ENCODE results near the gene ERCC6L2. TPM values are rescaled to one million over a fixed set of nuclear protein-coding genes. Genes with fewer than 3 reads are reported as not detected.

Gene ERCC6L2
- polyA plus RNA-seq, 4 donors: 42.9 to 48.4 (median 45.4) TPM

DNA sequence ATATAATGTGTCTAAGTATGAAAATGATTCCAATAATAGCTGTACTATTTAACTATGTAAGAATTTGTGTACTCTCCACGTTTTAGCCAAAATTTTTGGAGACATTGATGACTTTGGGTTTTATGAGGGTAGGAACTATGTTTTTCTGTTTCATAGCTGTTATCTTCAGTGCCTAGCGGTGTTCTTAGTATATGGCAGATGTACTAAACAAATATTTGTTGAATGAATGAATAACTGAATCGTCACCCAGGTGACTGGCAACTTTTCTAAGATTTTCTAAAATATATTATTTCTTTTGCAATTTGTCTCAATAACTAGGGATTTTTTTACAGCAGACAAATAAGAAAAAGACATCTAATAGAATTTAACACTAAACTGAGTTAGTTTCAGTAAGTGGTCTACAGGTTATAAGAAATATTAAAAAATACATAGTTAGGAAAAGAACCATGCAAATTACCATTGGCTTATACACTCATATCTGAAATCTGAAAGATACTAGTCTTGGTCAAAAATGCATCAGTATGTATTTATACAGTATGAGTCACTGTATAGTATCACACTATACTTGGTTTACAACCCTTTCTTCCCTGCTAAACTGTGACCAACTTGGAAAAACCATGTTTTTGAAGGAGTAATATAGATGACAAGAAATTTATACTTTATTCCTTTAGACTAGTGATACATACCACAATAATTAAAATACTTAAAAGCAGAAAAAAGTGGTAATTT lies 10.5 kb upstream of the ERCC6L2 start:
- DNase-seq (ENCODE audit: low read depth in 4 of 4, low spot score in 2 of 4): no peak

DNA sequence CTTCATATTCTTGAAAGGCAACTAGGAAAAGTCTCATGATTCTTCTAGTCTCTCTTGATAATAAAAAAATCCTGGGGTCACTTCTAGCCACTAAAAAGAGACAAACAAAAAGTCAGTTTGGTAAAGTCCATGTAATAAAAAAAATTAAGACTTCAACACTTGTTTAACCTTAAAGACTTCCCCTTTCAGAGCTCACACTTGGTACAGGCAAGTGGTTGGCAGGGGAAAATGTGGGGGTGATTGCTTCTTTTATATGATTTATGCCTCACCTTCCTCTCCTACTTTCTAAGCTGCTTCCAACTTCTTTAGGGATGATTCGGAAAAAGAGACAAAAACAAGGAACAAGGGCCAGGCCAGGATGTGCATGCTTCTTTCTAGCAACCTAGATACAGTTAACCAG lies 5.1 kb upstream of the ERCC6L2 start:
- DNase-seq (ENCODE audit: low read depth in 4 of 4, low spot score in 2 of 4): no peak

DNA sequence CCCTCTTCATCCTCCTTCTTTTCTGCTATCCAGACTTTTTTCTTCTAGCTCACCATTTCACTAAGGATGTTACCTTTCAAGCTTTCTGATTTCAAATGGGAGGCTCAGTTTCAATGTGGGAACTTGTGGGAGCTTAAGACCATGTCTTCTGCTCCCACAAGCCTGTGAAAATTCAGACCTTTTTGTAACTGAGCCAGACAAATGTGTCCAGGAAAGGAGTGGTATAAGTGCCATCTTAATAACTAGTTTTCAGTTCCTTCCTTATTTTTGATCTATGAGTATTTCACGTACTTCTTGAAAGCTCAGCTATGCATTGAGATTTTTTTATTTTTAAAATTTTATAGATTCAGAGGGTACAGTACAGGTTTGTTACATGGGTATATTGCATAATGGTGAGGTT lies 4.6 kb upstream of the ERCC6L2 start:
- DNase-seq (ENCODE audit: low read depth in 4 of 4, low spot score in 2 of 4): no peak

DNA sequence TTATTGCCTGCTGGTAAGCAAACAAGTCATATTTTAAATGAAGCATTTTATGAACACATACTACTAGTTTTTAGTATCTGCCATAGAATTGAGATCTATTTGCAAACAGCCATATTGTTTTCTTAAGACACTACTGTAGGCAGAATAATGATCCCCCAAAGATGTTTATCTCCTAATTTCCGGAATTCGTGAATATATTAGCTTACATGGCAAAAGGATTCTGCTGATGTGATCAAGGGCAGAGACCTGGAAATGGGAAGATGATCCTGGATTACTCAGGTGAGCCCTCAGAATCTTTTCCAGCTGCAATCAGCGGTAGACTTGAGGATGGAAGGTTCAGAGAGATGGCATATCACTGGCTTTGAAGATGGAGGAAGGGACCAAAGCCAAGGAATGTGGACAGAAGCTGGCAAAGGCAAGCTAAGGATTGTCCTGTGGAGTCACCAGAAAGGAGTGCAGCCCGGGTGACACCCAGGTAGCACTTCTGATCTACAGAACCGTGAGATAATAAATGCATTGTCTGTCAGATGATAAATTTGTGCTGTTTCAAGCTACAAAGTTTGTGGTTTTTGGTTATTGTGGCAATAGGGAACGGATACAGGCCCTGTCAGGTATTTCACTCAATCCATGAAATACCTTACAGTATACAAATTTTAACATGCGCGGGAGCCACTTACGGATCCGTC lies 1.0 kb upstream of the ERCC6L2 start:
- no peak for DNase-seq (ENCODE audit: low read depth in 4 of 4, low spot score in 2 of 4)

DNA sequence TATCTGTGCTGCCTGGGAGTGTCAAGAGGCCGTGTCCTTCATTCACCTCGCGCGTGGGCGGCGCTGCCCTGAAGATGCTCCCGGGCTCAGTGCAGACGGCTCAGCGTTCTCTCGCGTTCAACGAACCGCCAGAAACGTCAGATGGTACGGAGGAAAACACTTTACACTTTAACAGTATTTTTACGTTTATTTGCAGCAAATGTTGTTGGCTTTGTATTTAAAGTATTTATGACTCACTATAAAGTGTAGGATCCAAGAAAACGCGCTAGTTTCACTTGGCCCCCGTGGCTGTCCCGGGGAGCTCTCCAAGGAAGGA lies 544 bp upstream of the ERCC6L2 start:
- DNase-seq (ENCODE audit: low read depth in 4 of 4, low spot score in 2 of 4): peak in 1 of 4 donors; percentile 47

DNA sequence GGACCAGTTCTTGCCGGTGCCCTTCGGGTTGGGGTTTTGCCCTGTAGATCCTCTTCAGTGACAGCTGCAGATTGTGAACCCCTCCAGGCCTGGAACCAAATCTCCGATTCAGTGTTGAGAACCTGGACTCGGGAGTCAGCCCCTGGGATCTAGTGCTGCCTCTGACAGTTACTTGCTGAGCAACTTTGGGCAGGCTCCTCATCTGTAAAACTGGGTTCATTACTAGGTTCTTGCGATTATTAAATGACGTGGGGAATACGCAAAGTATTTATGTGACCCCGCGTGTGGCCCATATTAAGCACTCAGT lies 600 bp downstream of the ERCC6L2 start:
- no peak for DNase-seq (ENCODE audit: low read depth in 4 of 4, low spot score in 2 of 4)

DNA sequence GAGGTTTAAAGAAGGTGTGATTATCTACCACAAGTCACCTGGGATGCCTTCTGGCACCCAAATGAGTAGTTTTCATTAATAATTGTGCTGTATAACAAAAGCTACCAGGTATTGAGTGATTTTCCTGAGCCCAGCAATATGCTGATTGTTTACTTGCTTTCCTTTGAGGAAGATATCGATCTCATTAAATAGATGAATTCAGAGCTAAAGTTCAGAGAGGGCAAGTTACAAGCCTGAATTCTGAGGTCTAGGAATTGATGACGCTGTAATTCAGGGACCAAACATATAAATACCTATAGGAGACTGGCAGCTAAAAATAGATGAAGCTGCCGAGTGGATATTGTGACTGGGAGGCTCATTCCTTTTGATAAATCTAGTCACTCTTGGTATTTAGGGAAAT lies 1.1 kb downstream of the ERCC6L2 start:
- no peak for DNase-seq (ENCODE audit: low read depth in 4 of 4, low spot score in 2 of 4)

DNA sequence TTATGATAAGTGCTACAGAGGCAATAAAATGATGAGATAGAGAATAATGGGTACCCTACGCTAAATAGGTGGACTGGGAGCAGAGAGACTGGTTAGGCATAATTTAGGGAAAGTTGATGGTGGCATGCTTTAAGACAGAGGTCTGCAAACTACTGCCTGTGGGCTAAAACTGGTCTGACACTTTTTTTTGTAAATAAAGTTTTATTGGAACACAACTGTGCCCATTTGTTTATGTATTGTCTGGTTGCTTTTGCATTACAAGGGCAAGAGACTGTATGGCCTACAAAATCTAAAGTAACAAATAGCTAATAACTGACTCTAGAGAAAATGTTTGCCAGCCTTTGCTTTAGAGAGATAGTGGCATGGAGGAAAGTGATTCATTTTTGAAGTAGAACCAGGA lies 2.5 kb downstream of the ERCC6L2 start:
- DNase-seq (ENCODE audit: low read depth in 4 of 4, low spot score in 2 of 4): no peak

DNA sequence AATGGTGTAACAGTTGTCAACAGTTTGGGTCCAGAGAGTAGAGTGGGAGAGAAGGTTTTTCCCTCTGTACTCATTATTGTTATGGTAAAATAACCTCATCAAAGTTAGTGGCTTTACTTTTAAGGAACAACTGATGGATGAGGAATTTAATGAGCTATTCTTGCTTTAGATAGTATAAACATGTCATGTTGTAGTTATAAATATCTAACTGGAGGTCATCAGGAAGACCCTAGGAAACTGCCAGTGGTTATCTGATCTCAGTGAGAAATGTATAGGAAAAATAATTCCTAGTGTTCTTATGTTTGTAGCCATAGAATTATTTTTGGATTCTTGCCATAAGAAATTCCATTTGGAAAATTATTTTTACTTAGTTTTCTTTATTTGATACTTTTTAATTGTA lies 4.1 kb downstream of the ERCC6L2 start:
- no peak for DNase-seq (ENCODE audit: low read depth in 4 of 4, low spot score in 2 of 4)

DNA sequence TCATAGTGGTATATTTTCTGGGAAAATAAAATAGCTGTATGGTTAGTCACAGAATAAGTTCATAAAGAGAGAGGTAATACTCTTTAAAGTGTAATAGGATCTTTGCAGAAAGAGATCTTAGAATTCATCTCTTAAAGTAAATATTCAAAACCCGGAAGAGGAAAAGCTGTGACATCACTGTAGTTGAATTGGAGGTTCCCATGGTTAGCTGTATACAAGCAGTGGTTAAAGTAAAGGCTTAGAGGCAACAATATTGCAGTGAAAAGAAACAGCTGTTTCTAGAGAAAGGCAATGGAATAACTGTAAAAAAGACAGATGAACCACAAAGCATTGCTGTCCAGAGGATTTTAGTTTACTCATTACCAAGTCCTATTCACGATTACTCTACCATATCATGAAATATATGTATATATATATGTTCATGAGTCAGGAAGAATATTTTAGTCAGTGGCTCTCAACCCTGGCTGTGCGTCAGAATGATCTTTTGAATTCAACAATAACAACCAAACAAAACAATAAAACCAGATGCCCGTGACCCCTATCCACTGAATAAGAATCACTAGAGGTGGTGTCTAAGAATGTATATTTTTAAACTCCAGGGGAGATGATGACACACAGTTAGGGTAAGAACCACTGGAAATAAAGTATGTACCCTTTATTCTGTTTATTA lies 4.7 kb downstream of the ERCC6L2 start:
- peak in 1 of 4 donors; percentile 62 for DNase-seq (ENCODE audit: low read depth in 4 of 4, low spot score in 2 of 4)

DNA sequence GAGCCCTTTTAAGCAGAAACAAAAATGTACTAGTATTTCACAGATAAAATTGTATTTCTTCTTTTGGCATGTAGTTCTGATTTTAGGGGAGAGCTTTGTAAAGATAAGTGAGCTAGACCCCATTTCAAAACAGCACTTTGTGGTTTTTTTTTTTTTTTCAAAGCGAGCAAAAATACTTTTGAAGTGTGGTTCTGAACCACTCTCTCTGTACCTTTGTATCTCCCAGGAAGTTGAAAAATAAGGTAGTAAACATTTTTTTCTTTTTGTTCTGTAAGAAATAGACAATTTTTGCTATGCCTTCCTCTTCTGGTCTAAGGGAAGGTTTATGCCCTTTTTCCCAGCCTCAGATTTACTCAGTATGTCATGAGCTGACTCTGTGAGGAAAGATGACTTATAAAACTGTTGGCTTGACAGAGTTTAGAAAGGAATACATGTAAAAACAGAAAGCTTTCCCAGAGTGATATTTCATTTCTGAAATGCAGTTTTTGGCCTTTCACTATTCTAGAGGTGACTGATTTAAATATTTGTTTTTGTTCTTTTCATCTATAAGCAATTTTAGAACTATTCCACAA lies 12.5 kb downstream of the ERCC6L2 start:
- no peak for DNase-seq (ENCODE audit: low read depth in 4 of 4, low spot score in 2 of 4)

DNA sequence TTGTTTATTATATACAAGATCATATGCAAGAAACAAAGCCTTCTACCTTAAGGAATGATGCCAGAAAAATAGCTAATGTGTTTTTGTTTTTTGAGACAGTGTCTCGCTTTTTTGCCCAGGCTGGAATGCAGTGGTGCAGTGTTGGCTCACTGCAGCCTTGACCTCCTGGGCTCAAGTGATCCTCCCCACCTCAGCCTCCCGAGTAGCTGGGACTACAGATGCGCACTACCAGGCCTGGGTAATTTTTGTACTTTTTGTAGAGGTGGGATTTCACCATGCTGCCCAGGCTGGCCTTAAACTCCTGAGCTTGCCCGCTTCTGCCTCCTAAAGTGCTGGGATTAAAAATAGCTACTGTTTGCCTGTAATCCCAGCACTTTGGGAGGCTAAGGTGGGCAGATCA lies 15.1 kb downstream of the ERCC6L2 start:
- DNase-seq (ENCODE audit: low read depth in 4 of 4, low spot score in 2 of 4): no peak

DNA sequence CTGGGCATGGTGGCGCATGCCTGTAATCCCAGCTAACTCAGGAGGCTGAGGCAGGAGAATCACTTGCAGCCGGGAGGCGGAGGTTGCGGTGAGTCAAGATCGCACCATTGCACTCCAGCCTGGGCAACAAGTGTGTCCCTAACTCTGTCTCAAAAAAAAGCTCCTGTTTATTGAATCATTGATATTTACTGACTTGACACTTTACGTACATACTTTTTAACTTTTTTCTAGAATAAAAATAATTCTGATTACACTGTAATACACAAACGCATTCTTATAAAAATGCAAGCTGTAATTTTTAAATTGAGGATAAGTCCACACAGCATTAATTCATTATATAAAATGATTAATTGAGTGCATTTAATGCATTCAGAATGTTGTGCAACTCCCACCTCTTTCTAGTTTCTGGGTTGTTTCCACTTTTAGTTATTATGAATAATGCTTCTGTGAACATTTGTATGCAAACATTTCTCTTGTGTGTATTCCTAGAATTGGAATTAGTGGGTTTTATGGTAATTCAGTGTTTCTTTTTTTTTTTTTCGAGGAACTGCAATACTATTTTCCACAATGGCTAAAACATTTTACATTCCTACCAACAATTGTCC lies 15.7 kb downstream of the ERCC6L2 start:
- DNase-seq (ENCODE audit: low read depth in 4 of 4, low spot score in 2 of 4): no peak

DNA sequence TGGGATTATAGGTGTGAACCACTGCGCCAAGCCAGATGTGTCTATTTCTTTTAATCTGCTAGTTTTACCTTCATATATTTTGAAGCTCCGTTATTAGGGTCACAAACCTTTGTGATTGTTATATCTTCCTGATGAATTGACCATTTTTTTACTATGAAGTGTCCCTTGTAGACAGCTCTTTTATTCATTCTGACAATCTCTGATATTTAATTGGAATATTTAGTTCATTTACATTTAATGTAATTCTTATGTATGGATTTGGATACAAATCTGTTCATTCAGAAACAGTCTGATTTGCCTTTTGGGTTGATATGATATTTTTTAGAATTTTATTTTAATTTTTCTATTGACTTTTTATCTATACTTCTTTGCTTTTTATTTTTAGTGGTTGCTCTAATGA lies 17.2 kb downstream of the ERCC6L2 start:
- no peak for DNase-seq (ENCODE audit: low read depth in 4 of 4, low spot score in 2 of 4)

DNA sequence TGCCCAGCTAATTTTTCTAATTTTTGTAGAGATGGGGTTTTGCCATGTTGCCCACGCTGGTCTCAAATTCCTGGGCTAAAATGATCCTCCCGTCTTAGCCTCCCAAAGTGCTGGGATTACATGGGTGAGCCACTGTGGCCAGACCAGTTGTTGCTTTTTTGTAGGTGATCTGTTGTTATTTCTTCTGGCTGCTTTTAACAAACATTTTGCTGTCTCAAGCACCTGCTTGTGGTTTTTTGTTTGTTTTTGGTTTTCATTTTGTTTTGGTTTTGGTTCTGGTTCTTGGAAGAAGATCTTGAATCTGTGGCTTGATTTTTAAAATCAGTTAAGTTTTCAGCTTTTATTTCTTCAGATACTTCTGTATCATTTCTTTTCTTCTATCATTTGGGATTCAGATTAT lies 21.1 kb downstream of the ERCC6L2 start:
- DNase-seq (ENCODE audit: low read depth in 4 of 4, low spot score in 2 of 4): no peak

DNA sequence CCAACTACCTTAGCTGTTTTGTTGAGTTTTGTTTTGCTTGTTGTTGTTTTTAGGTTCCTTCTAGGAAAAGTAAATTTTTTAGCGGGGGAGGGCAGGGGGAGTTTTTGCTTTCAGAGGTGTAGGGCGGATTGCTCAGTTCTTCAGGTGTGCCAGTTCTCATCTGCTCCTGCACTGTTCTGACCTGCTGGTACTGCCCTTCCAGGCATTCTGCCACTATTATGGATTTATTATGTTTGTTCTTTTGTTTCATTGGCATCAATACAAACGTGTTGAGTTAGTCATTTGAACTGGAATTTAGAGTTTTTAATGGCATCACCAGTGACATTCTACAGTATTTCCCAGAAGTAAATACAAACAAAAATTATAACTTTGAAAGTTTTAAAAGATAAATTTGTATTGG lies 26.0 kb downstream of the ERCC6L2 start:
- DNase-seq (ENCODE audit: low read depth in 4 of 4, low spot score in 2 of 4): no peak

DNA sequence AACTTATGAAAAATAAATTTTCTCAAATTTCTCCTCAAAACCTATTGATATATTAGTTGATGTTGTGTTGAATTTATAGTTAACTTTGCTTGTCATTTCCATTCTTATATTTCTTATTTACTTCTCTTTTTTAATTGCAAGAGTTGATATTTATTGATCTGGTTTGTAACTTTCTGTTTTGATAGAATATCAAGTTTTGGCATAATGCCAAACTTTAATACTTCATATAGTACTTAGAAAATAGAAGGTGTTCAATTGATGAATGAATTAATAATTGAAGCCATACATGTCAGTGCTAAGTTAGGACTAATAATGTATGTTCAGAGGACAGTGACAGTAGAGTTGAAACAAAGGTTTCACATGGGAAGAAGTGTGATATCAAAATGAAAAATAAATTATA lies 27.9 kb downstream of the ERCC6L2 start:
- no peak for DNase-seq (ENCODE audit: low read depth in 4 of 4, low spot score in 2 of 4)

DNA sequence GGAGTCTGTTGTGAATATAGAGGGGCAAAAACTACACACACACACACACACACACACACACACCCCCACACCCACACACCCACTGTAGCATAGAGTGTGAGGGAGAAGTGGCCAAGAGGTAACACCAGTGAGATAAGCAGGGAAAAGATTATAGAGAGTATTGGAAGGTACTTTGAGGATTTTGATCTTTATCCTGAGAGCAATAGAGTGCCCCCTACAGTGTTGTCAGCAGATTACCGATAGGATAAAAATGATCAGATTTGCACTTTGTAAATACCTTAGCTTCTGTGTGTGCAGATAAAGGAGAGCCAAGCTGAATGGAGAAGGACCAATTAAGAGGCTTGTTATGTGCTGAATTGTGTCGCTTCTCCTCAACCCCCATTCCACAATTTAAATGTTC lies 32.3 kb downstream of the ERCC6L2 start:
- no peak for DNase-seq (ENCODE audit: low read depth in 4 of 4, low spot score in 2 of 4)

DNA sequence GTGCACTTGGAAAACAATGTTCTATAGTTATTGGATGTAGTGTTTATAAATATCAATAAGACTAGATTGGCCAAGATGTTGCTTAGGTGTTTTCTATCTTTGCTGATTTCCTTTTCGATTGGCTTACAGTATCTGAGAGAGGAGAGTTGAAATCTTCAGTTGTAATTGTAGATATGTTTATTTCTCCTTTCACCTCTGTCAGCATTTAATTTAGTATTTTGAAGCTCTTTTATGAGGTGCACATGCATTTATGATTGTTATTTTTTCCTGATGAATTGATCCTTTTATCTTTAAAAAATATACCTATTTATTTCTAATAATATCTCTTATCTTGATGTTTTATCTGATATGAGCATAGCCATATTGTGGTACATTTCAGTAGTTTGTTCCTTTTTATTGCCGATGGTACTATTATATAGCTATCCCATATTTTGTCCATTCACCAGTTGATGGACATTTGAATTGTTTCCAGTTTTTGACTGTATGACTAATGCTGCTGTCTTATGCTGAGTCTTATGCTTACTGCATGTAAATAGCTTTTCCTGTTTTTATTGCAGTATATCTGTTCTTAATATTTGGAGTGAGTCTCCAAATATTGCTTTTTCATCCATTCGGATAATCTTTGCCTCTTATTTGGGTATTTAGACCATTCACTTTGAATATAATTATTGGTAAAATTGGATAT lies 34.7 kb downstream of the ERCC6L2 start:
- no peak for DNase-seq (ENCODE audit: low read depth in 4 of 4, low spot score in 2 of 4)

DNA sequence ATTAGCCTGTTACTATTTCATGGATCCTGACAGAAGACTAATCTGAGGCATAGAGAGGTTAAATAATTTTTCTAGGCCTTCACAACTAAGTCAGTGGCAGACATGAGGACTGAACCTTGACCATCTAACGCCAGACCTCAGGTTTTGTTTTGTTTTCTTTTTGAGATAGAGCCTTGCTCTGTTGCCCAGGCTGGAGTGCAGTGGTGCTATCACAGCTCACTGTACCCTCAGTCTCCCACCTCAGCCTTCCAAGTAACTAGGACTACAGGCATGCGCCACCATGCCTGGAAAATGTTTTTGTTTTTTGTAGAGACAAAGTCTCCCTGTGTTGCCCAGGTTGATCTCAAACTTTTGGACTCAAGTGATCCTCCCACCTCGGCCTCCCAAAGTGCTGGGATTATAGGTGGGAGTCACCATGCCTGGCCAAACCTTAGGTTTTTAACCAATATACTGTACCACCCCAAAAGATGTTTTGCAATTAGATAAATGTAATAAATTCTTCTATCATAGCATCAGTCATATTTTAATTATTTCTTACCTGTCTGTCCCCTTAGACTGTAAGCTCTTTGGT lies 35.4 kb downstream of the ERCC6L2 start:
- DNase-seq (ENCODE audit: low read depth in 4 of 4, low spot score in 2 of 4): no peak

DNA sequence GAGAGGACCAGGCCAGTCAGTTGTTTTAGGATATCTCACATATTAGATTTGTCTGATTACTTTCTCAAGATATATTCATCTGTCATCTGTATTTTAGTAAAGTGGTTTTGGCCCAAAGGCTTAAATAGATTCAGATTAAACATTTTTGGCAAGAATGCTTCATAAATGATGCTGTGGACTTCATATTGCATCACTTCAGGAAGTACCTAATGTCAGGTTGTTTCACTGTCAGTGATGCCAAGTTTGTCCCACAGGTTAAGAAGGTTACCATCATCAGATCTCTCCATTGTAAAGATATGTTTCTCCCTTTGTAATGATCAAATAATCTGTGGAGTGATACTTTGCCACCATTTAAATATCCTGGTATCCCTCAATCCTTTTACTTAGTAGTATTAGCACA lies 37.3 kb downstream of the ERCC6L2 start:
- no peak for DNase-seq (ENCODE audit: low read depth in 4 of 4, low spot score in 2 of 4)

All from left renal cortex interstitium (tissue), 4 donors.